Panc1 (cell line): Measurements from ENCODE around the gene ODC1. TPM values are rescaled to one million over a fixed set of nuclear protein-coding genes. Genes with fewer than 3 reads are reported as not detected.

Experiments
- ATAC-seq: fragments of 200-7000 bp; cut with Tn5 transposase; 2 replicates; pipeline ENCODE4 v1.9.1; 2020; ENCODE audit warnings: mild to moderate bottlenecking, moderate library complexity
- BruUV-seq: library from RNA; stranded (reverse); fragments of 400-500 nt; replicated peaks from 2 replicates; lab custom pipeline; 2021; lab: Mats Ljungman, UMichigan
- CTCF ChIA-PET: fragments of 300-600 bp; sonication (Branson Sonifier 250); formaldehyde crosslinking; loops from one replicate; lab custom pipeline; 2022; ENCODE audit warnings: antibody characterized with exemption; lab: Charles Lee
- POLR2A ChIA-PET: fragments of 300-600 bp; sonication (Branson Sonifier 250); formaldehyde crosslinking; loops from one replicate; lab custom pipeline; 2022; ENCODE audit warnings: antibody characterized with exemption; lab: Charles Lee
- DNase-seq: peaks from one replicate; pipeline ENCODE4 v3.0.0-alpha.2; 2010; ENCODE audit warnings: low read depth, low spot score
- H3K27ac ChIP-seq: 2 replicates; pipeline ENCODE4 v1.5.1; 2011; ENCODE audit warnings: mild to moderate bottlenecking, low read length, inconsistent platforms
- H3K27me3 ChIP-seq: fragments of 200-500 bp; sonication (Bioruptor generic); 2 replicates; pipeline ENCODE4 v1.6.0; 2014; ENCODE audit warnings: low read length, inconsistent platforms; ENCODE audit not compliant: control insufficient read depth, insufficient read depth
- H3K36me3 ChIP-seq: fragments of 200-500 bp; sonication (Bioruptor generic); 2 replicates; pipeline ENCODE4 v1.5.1; 2014; ENCODE audit warnings: inconsistent platforms, mild to moderate bottlenecking, low read length, moderate library complexity; ENCODE audit not compliant: control insufficient read depth, insufficient read depth
- H3K4me1 ChIP-seq: 2 replicates; pipeline ENCODE4 v1.5.1; 2011; ENCODE audit warnings: inconsistent platforms, mild to moderate bottlenecking, low read length, moderate library complexity; ENCODE audit not compliant: control insufficient read depth, insufficient read depth
- H3K4me3 ChIP-seq, 2 experiments: 2 replicates each; pipeline ENCODE4 v1.5.1; 2011 to 2012; ENCODE audit warnings: low read depth in 2 of 2, low read length in 2 of 2, mild to moderate bottlenecking in 2 of 2, inconsistent platforms in 1 of 2, moderate library complexity in 1 of 2
- H3K9me3 ChIP-seq: fragments of 200-500 bp; sonication (Bioruptor generic); 2 replicates; pipeline ENCODE4 v1.5.1; 2014; ENCODE audit warnings: low read depth, mild to moderate bottlenecking, inconsistent platforms, low read length, moderate library complexity; ENCODE audit not compliant: control insufficient read depth, insufficient read depth
- CTCF ChIP-seq: fragments of 450-650 bp; IDR thresholded peaks from 2 replicates; pipeline ENCODE4 v1.5.1; 2017; ENCODE audit warnings: mild to moderate bottlenecking
- POLR2AphosphoS5 ChIP-seq: IDR thresholded peaks from 2 replicates; pipeline ENCODE4 v1.6.1; 2012; ENCODE audit warnings: mild to moderate bottlenecking, low read depth, low read length, moderate library complexity
- REST ChIP-seq, 2 experiments: IDR thresholded peaks; 2 replicates each; pipeline ENCODE4 v1.6.1; 2011 to 2012; ENCODE audit warnings: low read depth in 2 of 2, control low read depth in 1 of 2, low read length in 1 of 2, mild to moderate bottlenecking in 1 of 2, moderate library complexity in 1 of 2; ENCODE audit not compliant: insufficient read depth in 1 of 2
- SIN3A ChIP-seq: IDR thresholded peaks from 2 replicates; pipeline ENCODE4 v1.6.1; 2012; ENCODE audit warnings: low read depth, mild to moderate bottlenecking, low read length, moderate library complexity, borderline replicate concordance; ENCODE audit not compliant: insufficient read depth
- TCF7L2 ChIP-seq: IDR thresholded peaks from 2 replicates; pipeline ENCODE4 v1.6.1; 2011; ENCODE audit warnings: mild to moderate bottlenecking, low read depth, low read length, inconsistent platforms
- in situ Hi-C: cut with HindIII; loops from 2 replicates; pipeline ENCODE4 v1.10.0; 2016; ENCODE audit warnings: low sequenced_read_pairs, low pct_unique_long_range_greater_than_20kb
- intact Hi-C: fragments of 100-400 bp; cut with micrococcal nuclease; formaldehyde crosslinking; loops from one replicate; pipeline ENCODE4 v1.10.0; 2022; ENCODE audit not compliant: unreplicated experiment
- total RNA-seq: library from RNA; stranded (reverse); gene quantifications from one replicate; pipeline ENCODE4 v1.2.1, GENCODE V29; 2021; ENCODE audit not compliant: unreplicated experiment

ODC1 gene
- total RNA-seq, 1 experiment from 2014 or later: 159 TPM

GRCh38 chr2:10412380-10412779, 35.7 kb downstream of the ODC1 start:
- intact Hi-C loops (no loop called here), in situ Hi-C loops (no loop called here)
- Histone ChIP-seq H3K9me3 (no peaks in the 10 kb centered on the region), H3K27me3 (no peaks in the 10 kb centered on the region), H3K4me3 (no peak overlapping the region), H3K27ac (peak overlapping the region; percentile 83), H3K36me3 (no peaks in the 10 kb centered on the region; the same call in 1 of the 2 replicates), H3K4me1 (peaks cover 71% of the 10 kb centered on the region)
- BruUV-seq: no TSS peak
- ChIA-PET POLR2A (no interaction called here), CTCF (no interaction called here)
- ATAC-seq (peak; percentile 13; the same call in 1 of the 2 replicates), DNase-seq (no peak)
- TF ChIP-seq TCF7L2 (no peak), SIN3A (no peak), CTCF (no peak), POLR2AphosphoS5 (no peak), REST (IDR thresholded peaks at IDR 0.05; ENCODE audit: insufficient read depth in 1 of 2, low read depth in 2 of 2, low read length in 1 of 2) (no peak)

DNA sequence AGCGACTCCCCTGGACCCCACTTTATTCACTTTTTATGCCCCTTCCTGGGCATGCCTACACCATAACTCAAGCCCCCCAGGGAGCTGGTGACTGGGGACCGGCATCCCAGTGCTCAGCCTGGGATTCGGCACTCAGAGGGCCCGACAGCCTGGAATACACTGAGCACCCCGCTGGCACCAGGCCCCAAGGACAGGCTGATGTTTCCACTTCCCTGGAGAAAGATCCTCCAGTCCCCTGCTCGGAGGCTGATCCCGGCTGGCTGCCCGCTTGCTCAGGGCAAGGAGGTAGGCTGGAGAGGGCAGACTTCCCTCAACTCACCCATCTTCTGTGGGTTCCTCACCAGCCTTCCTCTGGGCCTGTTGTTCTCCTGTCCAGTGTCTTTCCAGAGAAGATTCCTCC, 36.6 kb downstream of the ODC1 start:
- in situ Hi-C loops (no loop called here), intact Hi-C loops (no loop called here)
- Histone ChIP-seq H3K27ac (peak overlapping the region; percentile 83), H3K4me1 (peaks cover 71% of the 10 kb centered on the region), H3K9me3 (no peaks in the 10 kb centered on the region), H3K36me3 (no peaks in the 10 kb centered on the region; the same call in 1 of the 2 replicates), H3K4me3 (no peak overlapping the region), H3K27me3 (no peaks in the 10 kb centered on the region)
- BruUV-seq: no TSS peak
- DNase-seq: no peak
- TF ChIP-seq CTCF (no peak), SIN3A (no peak), REST (IDR thresholded peaks at IDR 0.05; ENCODE audit: insufficient read depth in 1 of 2, low read depth in 2 of 2, low read length in 1 of 2) (no peak), TCF7L2 (no peak), POLR2AphosphoS5 (no peak)
- CTCF ChIA-PET: interaction anchor here (1.4 kb wide), 1 partner anchor 23 kb away, joined by 4 read pairs; no protein-coding TSS in a partner anchor
- no peak for ATAC-seq
- POLR2A ChIA-PET: no interaction called here
